DMS153 (cell line): Measurements from ENCODE around the gene MAGOHB.
"Not testable (repeated sequence)": the region's sequence is repeated elsewhere in the genome, so short reads cannot be mapped to it uniquely, and the experiment has no call there.

Experiments used
- DNase-seq: peaks from one replicate; lab custom pipeline; 2025; lab: John Stamatoyannopoulos, UW

MAGOHB gene

GRCh38 chr12:10613349-10614055 lies at the start of gene MAGOHB:
Gene MAGOHB (minus strand): TSS chr12:10613609. CDS start chr12:10613532, 77 bp downstream.
- DNase-seq = peak; percentile 91

- no peak for DNase-seq
Measured at GRCh38 chr12:10661338-10661737, 47.9 kb upstream of the MAGOHB start.

GRCh38 chr12:10654003-10654402 lies 40.6 kb upstream of the MAGOHB start:
- DNase-seq = no peak

- no peak for DNase-seq
Measured at GRCh38 chr12:10652192-10652591, 38.8 kb upstream of the MAGOHB start.

GRCh38 chr12:10646576-10646975 lies 33.2 kb upstream of the MAGOHB start:
- DNase-seq = not testable (repeated sequence)

GRCh38 chr12:10645910-10646309 lies 32.5 kb upstream of the MAGOHB start:
- DNase-seq = no peak

- no peak for DNase-seq
Measured at GRCh38 chr12:10641735-10642500, 28.5 kb upstream of the MAGOHB start.

GRCh38 chr12:10638728-10639127 lies 25.3 kb upstream of the MAGOHB start:
- no peak for DNase-seq

- DNase-seq = peak; percentile 3
Measured at GRCh38 chr12:10636611-10637010, 23.2 kb upstream of the MAGOHB start.

GRCh38 chr12:10636124-10636523 lies 22.7 kb upstream of the MAGOHB start:
- no peak for DNase-seq

- DNase-seq = no peak
Measured at GRCh38 chr12:10635306-10635705, 21.9 kb upstream of the MAGOHB start.

- DNase-seq = no peak
Measured at GRCh38 chr12:10634427-10634826, 21.0 kb upstream of the MAGOHB start.

- no peak for DNase-seq
Measured at GRCh38 chr12:10633541-10633940, 20.1 kb upstream of the MAGOHB start.

- DNase-seq = no peak
Measured at GRCh38 chr12:10632226-10632625, 18.8 kb upstream of the MAGOHB start.

- DNase-seq = no peak
Measured at GRCh38 chr12:10624605-10625004, 11.2 kb upstream of the MAGOHB start.

GRCh38 chr12:10623131-10623530 lies 9.7 kb upstream of the MAGOHB start:
- no peak for DNase-seq

GRCh38 chr12:10621278-10621677 lies 7.9 kb upstream of the MAGOHB start:
- no peak for DNase-seq

GRCh38 chr12:10620078-10620779 lies 6.8 kb upstream of the MAGOHB start:
- no peak for DNase-seq

- no peak for DNase-seq
Measured at GRCh38 chr12:10618338-10618987, 5.1 kb upstream of the MAGOHB start.

- no peak for DNase-seq
Measured at GRCh38 chr12:10617863-10618262, 4.5 kb upstream of the MAGOHB start.

GRCh38 chr12:10615532-10615931 lies 2.1 kb upstream of the MAGOHB start:
- no peak for DNase-seq

GRCh38 chr12:10614056-10614370 lies 604 bp upstream of the MAGOHB start:
- DNase-seq = no peak

- no peak for DNase-seq
Measured at GRCh38 chr12:10612984-10613348, 443 bp downstream of the MAGOHB start.
